ENCODE results near the gene RPL11. TPM values are rescaled to one million over a fixed set of nuclear protein-coding genes. Genes with fewer than 3 reads are reported as not detected.
"Not testable (repeated sequence)": the region's sequence is repeated elsewhere in the genome, so short reads cannot be mapped to it uniquely, and the experiment has no call there.

Gene RPL11
- total and polyA plus RNA-seq, 12 donors, result 577 to 2,166 (median 635) TPM

DNA sequence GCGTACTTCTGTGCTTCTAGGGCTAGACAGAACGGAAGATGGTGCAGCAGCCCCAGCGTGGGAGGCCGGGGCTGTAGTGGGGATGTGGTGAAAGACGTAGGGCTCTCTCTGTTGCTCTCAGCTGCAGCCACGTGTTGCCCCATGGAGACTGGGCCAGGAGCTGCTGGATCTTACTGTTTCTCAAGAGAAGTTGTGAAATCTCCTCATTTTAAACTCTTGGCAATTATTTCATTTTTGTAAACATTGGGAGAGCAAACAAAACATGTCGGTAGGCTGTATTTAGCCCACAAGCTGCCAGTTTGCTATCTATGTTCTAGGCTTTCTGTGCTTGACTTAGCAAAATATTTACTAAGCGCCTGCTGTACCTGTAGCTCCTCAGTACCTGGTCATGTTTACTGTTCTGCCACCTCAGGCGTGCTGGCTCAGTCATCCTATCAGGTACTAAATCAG, 35.8 kb downstream of the RPL11 start:
- Histone ChIP-seq H3K27me3 (no peaks in the 10 kb centered on the region), H3K4me3 (no peak overlapping the region), H3K4me1 (peaks cover 0 to 25% (median 0%) of the 10 kb centered on the region in 9 donors), H3K9me3 (no peaks in the 10 kb centered on the region), H3K36me3 (no peaks in the 10 kb centered on the region), H3K27ac (peak overlapping the region in 1 of 10 donors; percentile 64)
- WGBS, 2 donors, result 77% methylated on average over 9 of the region's 9 CpGs
- intact Hi-C loops (cut with DNase I), result no loop called here
- peak in 1 of 2 donors; percentile 63 for DNase-seq
- TF ChIP-seq, protein P1, sequence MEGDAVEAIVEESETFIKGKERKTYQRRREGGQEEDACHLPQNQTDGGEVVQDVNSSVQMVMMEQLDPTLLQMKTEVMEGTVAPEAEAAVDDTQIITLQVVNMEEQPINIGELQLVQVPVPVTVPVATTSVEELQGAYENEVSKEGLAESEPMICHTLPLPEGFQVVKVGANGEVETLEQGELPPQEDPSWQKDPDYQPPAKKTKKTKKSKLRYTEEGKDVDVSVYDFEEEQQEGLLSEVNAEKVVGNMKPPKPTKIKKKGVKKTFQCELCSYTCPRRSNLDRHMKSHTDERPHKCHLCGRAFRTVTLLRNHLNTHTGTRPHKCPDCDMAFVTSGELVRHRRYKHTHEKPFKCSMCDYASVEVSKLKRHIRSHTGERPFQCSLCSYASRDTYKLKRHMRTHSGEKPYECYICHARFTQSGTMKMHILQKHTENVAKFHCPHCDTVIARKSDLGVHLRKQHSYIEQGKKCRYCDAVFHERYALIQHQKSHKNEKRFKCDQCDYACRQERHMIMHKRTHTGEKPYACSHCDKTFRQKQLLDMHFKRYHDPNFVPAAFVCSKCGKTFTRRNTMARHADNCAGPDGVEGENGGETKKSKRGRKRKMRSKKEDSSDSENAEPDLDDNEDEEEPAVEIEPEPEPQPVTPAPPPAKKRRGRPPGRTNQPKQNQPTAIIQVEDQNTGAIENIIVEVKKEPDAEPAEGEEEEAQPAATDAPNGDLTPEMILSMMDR (IDR thresholded peaks at IDR 0.05), result no peak
- ATAC-seq, result peak in 7 of 8 donors; percentile 55 to 97 (median 80)

DNA sequence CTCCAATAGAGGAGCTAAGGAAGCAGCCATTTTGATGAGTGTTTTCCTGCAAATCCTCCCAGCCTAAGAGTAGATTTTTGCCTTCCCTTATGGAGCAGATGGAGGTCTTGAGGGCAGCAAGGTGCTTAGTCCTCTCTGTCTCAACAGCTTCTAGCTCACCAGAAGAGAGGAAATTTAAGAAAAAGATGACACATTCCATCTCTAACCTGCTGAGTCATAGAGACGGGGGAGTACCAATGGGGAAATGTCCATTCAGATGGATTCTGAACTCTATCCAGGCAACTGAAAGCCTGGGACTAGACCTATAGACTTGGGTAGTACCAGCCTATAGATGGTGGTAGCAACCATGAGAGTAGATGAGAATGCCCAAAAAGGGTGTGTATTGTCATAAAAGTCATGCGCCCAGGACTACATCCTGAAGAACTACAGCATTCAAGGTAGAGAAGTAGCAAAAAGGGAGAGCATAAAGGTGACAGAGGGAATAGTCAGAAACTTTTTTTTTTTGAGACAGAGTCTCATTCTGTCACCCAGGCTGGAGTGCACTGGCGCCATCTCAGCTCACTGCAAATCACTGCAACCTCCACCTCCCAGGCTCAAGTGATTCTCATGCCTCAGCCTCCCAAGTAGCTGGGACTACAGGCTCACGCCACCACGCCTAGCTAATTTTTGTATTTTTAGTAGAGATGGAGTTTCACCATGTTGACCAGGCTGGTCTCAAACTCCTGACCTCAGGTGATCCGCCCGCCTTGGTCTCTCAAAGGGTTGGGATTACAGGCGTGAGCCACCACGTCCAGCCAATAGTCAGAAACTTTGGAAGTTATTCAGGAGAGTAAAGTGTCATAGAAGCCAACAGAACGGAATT, 41.0 kb downstream of the RPL11 start:
- peaks cover 0 to 14% (median 0%) of the 10 kb centered on the region in 9 donors for H3K4me1 ChIP-seq
- no peaks in the 10 kb centered on the region for H3K36me3 ChIP-seq
- no peak overlapping the region for H3K4me3 ChIP-seq
- H3K27ac ChIP-seq, result no peak overlapping the region
- ATAC-seq (no peak), DNase-seq (no peak)
- no peaks in the 10 kb centered on the region for H3K27me3 ChIP-seq
- intact Hi-C loops (cut with DNase I), result no loop called here
- H3K9me3 ChIP-seq, result no peaks in the 10 kb centered on the region
- WGBS, 2 donors, result 90 to 91% methylated on average over 10 of the region's 10 CpGs
- TF ChIP-seq, protein P1 (IDR thresholded peaks at IDR 0.05), result no peak

DNA sequence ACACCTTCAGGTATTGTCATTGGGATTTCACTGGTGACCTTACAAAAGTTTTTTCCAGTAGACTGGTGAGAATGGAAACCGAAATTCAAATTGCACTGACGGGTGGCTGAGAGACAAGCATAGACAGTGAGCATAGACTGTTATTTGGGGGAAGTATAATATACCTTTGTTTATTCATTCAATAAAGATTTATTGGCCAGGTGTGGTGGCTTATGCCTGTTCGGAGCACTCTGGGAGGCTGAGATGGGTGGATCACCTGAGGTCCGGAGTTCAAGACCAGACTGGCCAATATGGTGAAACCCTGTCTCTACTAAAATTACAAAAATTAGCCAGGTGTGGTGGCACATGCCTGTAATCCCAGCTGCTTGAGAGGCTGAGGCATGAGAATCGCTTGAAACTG, 41.7 kb downstream of the RPL11 start:
- H3K4me3 ChIP-seq; H3K27me3 ChIP-seq; intact Hi-C loops (cut with DNase I); H3K9me3 ChIP-seq; DNase-seq; H3K36me3 ChIP-seq; ATAC-seq; H3K27ac ChIP-seq: not testable (repeated sequence)
- WGBS, 2 donors, result 97 to 98% methylated on average over 5 of the region's 5 CpGs
- peaks cover 0 to 13% (median 0%) of the 10 kb centered on the region in 9 donors for H3K4me1 ChIP-seq

DNA sequence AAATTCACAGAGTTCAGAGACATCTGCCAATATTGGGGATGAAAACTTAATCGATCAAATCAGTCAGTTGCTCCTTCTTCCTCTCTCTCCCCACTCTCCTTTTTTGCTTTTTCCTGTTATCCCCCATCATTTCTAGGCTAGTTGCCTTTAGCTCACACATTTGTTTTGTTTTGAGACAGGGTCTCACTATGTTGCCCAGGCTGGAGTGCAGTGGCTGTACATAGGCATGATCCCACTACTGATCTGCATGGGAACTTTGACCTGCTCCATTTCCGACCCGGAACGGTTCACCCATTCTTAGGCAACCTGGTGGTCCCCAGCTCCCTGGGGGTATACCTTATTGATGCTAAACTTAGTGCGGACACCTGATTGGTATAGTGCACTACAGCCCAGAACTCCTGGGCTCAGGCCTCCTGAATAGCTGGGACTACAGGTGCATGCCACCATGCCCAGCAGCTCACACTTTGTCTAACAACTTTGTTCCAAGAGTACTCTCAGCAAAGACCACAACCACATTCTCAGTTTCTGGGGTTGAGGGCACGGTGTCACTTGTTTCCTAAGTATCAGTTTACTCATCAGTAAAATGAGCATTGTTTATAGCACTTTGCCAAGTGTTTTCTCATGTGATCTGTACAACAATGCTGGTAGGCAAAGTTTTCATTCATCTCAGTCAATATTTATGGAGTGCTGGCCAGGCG, 45.0 kb downstream of the RPL11 start:
- Histone ChIP-seq H3K4me1 (peaks cover 0 to 8% (median 0%) of the 10 kb centered on the region in 9 donors), H3K27me3 (no peaks in the 10 kb centered on the region), H3K27ac (no peak overlapping the region), H3K9me3 (no peaks in the 10 kb centered on the region), H3K36me3 (no peaks in the 10 kb centered on the region), H3K4me3 (no peak overlapping the region)
- ATAC-seq, result no peak
- intact Hi-C loops (cut with DNase I), result no loop called here
- TF ChIP-seq, protein P1 (IDR thresholded peaks at IDR 0.05), result no peak
- WGBS, 2 donors, result 94 to 95% methylated on average over 7 of the region's 7 CpGs
- no peak for DNase-seq

Data from heart right ventricle (tissue), 16 donors.